ENCODE results near the gene PACSIN2.

Gene PACSIN2

DNA sequence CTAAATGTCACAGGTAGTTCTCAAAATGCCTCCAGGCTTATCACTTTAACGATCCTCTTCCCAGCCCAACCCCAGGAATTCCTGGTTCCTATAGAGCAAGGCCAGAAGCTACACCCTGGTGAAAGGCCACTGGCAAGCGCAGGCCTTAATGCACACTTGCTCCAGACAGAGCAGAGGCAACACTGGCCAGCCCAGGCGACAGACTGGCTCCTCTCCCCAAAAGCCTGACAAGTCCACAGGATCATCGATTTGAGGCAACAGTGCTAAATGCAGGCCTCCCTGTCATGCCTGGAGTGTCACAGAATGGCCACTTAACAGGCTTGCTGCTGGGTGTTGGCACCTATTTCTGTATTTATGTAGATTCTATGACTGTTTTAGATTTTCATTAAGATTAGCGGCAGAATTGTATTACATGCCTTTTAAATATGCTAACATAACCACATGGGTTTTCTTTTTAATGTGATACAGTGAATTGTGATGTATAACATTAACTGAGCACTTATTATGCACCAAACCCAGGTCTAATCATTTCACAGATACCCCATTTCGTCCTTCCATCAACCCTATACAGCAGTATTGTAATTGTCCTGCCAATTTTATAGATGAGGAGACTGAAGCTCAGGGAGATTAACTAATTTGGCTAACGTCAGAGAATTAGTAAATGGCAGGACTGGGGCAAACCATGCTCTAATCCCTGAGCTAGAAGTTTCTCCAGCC, 38.6 kb downstream of the PACSIN2 start:
- no peak overlapping the region for H3K4me2 ChIP-seq (ENCODE audit: insufficient read depth, low read length)
- no peaks in the 10 kb centered on the region for H3K9me3 ChIP-seq (ENCODE audit: insufficient read depth, low read length, severe bottlenecking)
- no peaks in the 10 kb centered on the region for H3K27me3 ChIP-seq (ENCODE audit: insufficient read depth, low read length, poor library complexity)
- TF ChIP-seq, protein P1, sequence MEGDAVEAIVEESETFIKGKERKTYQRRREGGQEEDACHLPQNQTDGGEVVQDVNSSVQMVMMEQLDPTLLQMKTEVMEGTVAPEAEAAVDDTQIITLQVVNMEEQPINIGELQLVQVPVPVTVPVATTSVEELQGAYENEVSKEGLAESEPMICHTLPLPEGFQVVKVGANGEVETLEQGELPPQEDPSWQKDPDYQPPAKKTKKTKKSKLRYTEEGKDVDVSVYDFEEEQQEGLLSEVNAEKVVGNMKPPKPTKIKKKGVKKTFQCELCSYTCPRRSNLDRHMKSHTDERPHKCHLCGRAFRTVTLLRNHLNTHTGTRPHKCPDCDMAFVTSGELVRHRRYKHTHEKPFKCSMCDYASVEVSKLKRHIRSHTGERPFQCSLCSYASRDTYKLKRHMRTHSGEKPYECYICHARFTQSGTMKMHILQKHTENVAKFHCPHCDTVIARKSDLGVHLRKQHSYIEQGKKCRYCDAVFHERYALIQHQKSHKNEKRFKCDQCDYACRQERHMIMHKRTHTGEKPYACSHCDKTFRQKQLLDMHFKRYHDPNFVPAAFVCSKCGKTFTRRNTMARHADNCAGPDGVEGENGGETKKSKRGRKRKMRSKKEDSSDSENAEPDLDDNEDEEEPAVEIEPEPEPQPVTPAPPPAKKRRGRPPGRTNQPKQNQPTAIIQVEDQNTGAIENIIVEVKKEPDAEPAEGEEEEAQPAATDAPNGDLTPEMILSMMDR (IDR thresholded peaks at IDR 0.05; ENCODE audit: borderline replicate concordance, extremely low read depth, low read length, poor library complexity, severe bottlenecking), result no peak
- no peak for TF ChIP-seq EZH2 (IDR thresholded peaks at IDR 0.05; ENCODE audit: borderline replicate concordance, low read depth, low read length, severe bottlenecking)
- H3K4me3 ChIP-seq (ENCODE audit: low read depth in 1 of 2, low read length in 2 of 2), result no peak overlapping the region
- ATAC-seq (ENCODE audit: insufficient read depth, low read depth) (no peak), DNase-seq (no peak)
- peaks cover 74% of the 10 kb centered on the region for H3K79me2 ChIP-seq (ENCODE audit: insufficient read depth, low read length)
- H3K36me3 ChIP-seq (ENCODE audit: insufficient read depth, low read length), result no peaks in the 10 kb centered on the region
- no peaks in the 10 kb centered on the region for H3K4me1 ChIP-seq (ENCODE audit: insufficient read depth, low read length)
- no peak overlapping the region for H3K9ac ChIP-seq (ENCODE audit: low read depth, low read length)
- peaks cover 42% of the 10 kb centered on the region for H4K20me1 ChIP-seq (ENCODE audit: insufficient read depth, low read length)
- H3K27ac ChIP-seq (ENCODE audit: low read length), result no peak overlapping the region
- H2AFZ ChIP-seq (ENCODE audit: low read depth, low read length), result no peak overlapping the region

DNA sequence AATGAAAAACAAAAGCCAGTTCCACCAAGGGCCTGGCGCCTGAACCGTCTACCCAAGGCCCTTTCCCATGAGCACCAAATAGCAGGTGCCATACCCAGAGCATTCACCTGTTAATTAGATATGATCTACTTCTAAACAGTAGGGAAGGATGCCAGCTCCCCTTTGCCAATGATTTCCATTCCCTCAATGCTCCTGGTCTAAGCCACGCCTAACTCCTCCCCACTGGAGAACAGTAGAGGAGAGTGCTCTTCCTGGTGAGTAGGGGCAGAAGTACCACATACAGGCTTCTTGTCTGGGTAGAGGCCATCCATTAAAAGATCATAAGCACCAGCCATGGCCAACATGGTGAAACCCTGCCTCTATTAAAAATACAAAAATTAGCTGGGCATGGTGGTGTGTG, 40.7 kb downstream of the PACSIN2 start:
- Histone ChIP-seq H3K27ac (ENCODE audit: low read length) (no peak overlapping the region), H3K4me2 (ENCODE audit: insufficient read depth, low read length) (no peak overlapping the region), H3K9me3 (ENCODE audit: insufficient read depth, low read length, severe bottlenecking) (no peaks in the 10 kb centered on the region), H3K4me1 (ENCODE audit: insufficient read depth, low read length) (no peaks in the 10 kb centered on the region), H3K4me3 (ENCODE audit: low read depth in 1 of 2, low read length in 2 of 2) (no peak overlapping the region), H3K79me2 (ENCODE audit: insufficient read depth, low read length) (peaks cover 81% of the 10 kb centered on the region), H4K20me1 (ENCODE audit: insufficient read depth, low read length) (peaks cover 39% of the 10 kb centered on the region), H3K9ac (ENCODE audit: low read depth, low read length) (no peak overlapping the region), H3K27me3 (ENCODE audit: insufficient read depth, low read length, poor library complexity) (no peaks in the 10 kb centered on the region), H2AFZ (ENCODE audit: low read depth, low read length) (no peak overlapping the region), H3K36me3 (ENCODE audit: insufficient read depth, low read length) (0 out of 2 replicates have a peak, but pooled peaks cover 3% of the 10 kb centered on the region)
- no peak for ATAC-seq (ENCODE audit: insufficient read depth, low read depth)
- DNase-seq, result no peak
- TF ChIP-seq EZH2 (IDR thresholded peaks at IDR 0.05; ENCODE audit: borderline replicate concordance, low read depth, low read length, severe bottlenecking), result no peak
- TF ChIP-seq, protein P1 (IDR thresholded peaks at IDR 0.05; ENCODE audit: borderline replicate concordance, extremely low read depth, low read length, poor library complexity, severe bottlenecking), result no peak

DNA sequence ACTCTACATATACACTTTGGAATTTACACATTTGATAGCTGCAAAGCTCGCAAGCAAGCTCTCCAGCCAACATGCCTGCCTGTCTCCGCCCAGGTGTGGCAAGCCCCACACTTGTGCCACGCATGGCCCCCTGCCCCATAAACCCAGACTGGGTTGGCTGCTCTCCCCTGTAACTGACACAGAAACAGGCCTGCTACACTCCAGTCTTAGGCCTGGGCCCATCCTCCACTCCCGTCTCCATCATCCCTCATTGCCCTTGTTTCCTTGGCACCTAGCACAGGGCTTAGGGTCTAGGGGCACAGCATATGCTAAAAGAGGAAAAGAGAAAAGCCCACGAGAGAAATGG, 41.4 kb downstream of the PACSIN2 start:
- Histone ChIP-seq H3K4me2 (ENCODE audit: insufficient read depth, low read length) (no peak overlapping the region), H3K27me3 (ENCODE audit: insufficient read depth, low read length, poor library complexity) (no peaks in the 10 kb centered on the region), H3K27ac (ENCODE audit: low read length) (no peak overlapping the region), H3K79me2 (ENCODE audit: insufficient read depth, low read length) (peaks cover 80% of the 10 kb centered on the region), H2AFZ (ENCODE audit: low read depth, low read length) (no peak overlapping the region), H4K20me1 (ENCODE audit: insufficient read depth, low read length) (peaks cover 38% of the 10 kb centered on the region), H3K36me3 (ENCODE audit: insufficient read depth, low read length) (0 out of 2 replicates have a peak, but pooled peaks cover 3% of the 10 kb centered on the region), H3K9ac (ENCODE audit: low read depth, low read length) (no peak overlapping the region), H3K9me3 (ENCODE audit: insufficient read depth, low read length, severe bottlenecking) (no peaks in the 10 kb centered on the region), H3K4me1 (ENCODE audit: insufficient read depth, low read length) (no peaks in the 10 kb centered on the region), H3K4me3 (ENCODE audit: low read depth in 1 of 2, low read length in 2 of 2) (no peak overlapping the region)
- DNase-seq, result no peak
- TF ChIP-seq, protein P1 (IDR thresholded peaks at IDR 0.05; ENCODE audit: borderline replicate concordance, extremely low read depth, low read length, poor library complexity, severe bottlenecking), result no peak
- ATAC-seq (ENCODE audit: insufficient read depth, low read depth), result no peak
